Lower lobe of right lung (tissue), 2 donors: ENCODE results near the gene TMEM43. TPM values are rescaled to one million over a fixed set of nuclear protein-coding genes. Genes with fewer than 3 reads are reported as not detected.

Experiments used
- ATAC-seq, 2 donors: fragments of 200-7000 bp; cut with Tn5 transposase; one replicate each; pipeline ENCODE4 v1.9.1; 2020 to 2022; ENCODE audit warnings: mild to moderate bottlenecking in 2 of 2, moderate library complexity in 2 of 2
- DNase-seq: peaks from one replicate; pipeline ENCODE4 v3.0.0-alpha.2; 2020
- H3K27ac ChIP-seq: fragments of 200-600 bp; one replicate; pipeline ENCODE4 v1.8.0; 2022
- H3K27me3 ChIP-seq: fragments of 200-600 bp; one replicate; pipeline ENCODE4 v1.8.0; 2022; ENCODE audit warnings: low read depth
- H3K36me3 ChIP-seq: fragments of 200-600 bp; one replicate; pipeline ENCODE4 v1.8.0; 2022; ENCODE audit warnings: mild to moderate bottlenecking
- H3K4me1 ChIP-seq: fragments of 200-600 bp; one replicate; pipeline ENCODE4 v1.8.0; 2022
- H3K4me3 ChIP-seq: fragments of 200-600 bp; one replicate; pipeline ENCODE4 v1.8.0; 2022; ENCODE audit warnings: mild to moderate bottlenecking
- H3K9me3 ChIP-seq: fragments of 200-600 bp; one replicate; pipeline ENCODE4 v1.8.0; 2022
- intact Hi-C: fragments of 100-400 bp; cut with DNase I; formaldehyde crosslinking; loops from one replicate; pipeline ENCODE4 v1.11.0; 2022
- total RNA-seq: library from RNA; stranded (reverse); fragmentation: NEBNext Ultra II Directional; extraction: Animal tissue kit (Norgen Biotek cat#: 25700); gene quantifications from one replicate; pipeline ENCODE4 v1.2.1, GENCODE V29; 2021
- TF ChIP-seq, protein P1 (sequence below): fragments of 200-600 bp; IDR thresholded peaks from one replicate; pipeline ENCODE4 v1.8.0; 2022; ENCODE audit warnings: antibody characterized with exemption, mild to moderate bottlenecking
- donor health status: DM: no; HTN: yes; CAD: no; lungs with severe emphysema.

TMEM43 gene
- total RNA-seq, 1 donor from 2014 or later = 73.7 TPM

DNA sequence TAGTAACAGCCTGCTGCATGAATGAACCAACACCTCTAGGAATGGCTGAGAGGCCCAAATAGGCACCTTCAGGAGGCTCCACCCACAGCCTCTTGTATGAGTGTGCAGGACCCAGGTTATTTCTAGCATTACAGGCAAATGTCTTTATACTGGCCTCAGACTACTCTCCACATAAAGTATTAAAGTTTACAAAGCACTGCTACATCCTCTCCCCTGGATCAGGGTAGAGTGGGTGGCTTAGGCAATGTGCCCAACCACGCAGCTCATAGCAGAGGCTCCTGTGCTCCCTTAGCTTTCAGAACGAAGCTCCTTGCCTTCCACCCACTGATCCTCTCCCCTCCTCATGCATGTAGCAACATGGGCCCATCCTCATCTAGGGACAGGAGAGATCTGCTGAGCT is 16.3 kb downstream of the TMEM43 start:
- H3K4me1 ChIP-seq = peaks cover 44% of the 10 kb centered on the region
- intact Hi-C loops = no loop called here
- TF ChIP-seq, protein P1, sequence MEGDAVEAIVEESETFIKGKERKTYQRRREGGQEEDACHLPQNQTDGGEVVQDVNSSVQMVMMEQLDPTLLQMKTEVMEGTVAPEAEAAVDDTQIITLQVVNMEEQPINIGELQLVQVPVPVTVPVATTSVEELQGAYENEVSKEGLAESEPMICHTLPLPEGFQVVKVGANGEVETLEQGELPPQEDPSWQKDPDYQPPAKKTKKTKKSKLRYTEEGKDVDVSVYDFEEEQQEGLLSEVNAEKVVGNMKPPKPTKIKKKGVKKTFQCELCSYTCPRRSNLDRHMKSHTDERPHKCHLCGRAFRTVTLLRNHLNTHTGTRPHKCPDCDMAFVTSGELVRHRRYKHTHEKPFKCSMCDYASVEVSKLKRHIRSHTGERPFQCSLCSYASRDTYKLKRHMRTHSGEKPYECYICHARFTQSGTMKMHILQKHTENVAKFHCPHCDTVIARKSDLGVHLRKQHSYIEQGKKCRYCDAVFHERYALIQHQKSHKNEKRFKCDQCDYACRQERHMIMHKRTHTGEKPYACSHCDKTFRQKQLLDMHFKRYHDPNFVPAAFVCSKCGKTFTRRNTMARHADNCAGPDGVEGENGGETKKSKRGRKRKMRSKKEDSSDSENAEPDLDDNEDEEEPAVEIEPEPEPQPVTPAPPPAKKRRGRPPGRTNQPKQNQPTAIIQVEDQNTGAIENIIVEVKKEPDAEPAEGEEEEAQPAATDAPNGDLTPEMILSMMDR = no peak
- peak overlapping the region; percentile 14 for H3K27ac ChIP-seq
- no peaks in the 10 kb centered on the region for H3K27me3 ChIP-seq
- no peak overlapping the region for H3K4me3 ChIP-seq
- DNase-seq (no peak), ATAC-seq (no peak)
- H3K36me3 ChIP-seq = peaks cover 78% of the 10 kb centered on the region
- H3K9me3 ChIP-seq = no peaks in the 10 kb centered on the region

DNA sequence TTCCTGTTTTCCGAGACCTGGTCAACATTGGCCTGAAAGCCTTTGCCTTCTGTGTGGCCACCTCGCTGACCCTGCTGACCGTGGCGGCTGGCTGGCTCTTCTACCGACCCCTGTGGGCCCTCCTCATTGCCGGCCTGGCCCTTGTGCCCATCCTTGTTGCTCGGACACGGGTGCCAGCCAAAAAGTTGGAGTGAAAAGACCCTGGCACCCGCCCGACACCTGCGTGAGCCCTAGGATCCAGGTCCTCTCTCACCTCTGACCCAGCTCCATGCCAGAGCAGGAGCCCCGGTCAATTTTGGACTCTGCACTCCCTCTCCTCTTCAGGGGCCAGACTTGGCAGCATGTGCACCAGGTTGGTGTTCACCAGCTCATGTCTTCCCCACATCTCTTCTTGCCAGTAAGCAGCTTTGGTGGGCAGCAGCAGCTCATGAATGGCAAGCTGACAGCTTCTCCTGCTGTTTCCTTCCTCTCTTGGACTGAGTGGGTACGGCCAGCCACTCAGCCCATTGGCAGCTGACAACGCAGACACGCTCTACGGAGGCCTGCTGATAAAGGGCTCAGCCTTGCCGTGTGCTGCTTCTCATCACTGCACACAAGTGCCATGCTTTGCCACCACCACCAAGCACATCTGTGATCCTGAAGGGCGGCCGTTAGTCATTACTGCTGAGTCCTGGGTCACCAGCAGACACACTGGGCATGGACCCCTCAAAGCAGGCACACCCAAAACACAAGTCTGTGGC is 16.9 kb downstream of the TMEM43 start:
- Histone ChIP-seq H3K4me3 (no peak overlapping the region), H3K9me3 (no peaks in the 10 kb centered on the region), H3K4me1 (peaks cover 49% of the 10 kb centered on the region), H3K27ac (peak overlapping the region; percentile 95), H3K27me3 (no peaks in the 10 kb centered on the region), H3K36me3 (peaks cover 78% of the 10 kb centered on the region)
- DNase-seq (no peak), ATAC-seq (no peak)
- TF ChIP-seq, protein P1 = no peak
- intact Hi-C loops = no loop called here

DNA sequence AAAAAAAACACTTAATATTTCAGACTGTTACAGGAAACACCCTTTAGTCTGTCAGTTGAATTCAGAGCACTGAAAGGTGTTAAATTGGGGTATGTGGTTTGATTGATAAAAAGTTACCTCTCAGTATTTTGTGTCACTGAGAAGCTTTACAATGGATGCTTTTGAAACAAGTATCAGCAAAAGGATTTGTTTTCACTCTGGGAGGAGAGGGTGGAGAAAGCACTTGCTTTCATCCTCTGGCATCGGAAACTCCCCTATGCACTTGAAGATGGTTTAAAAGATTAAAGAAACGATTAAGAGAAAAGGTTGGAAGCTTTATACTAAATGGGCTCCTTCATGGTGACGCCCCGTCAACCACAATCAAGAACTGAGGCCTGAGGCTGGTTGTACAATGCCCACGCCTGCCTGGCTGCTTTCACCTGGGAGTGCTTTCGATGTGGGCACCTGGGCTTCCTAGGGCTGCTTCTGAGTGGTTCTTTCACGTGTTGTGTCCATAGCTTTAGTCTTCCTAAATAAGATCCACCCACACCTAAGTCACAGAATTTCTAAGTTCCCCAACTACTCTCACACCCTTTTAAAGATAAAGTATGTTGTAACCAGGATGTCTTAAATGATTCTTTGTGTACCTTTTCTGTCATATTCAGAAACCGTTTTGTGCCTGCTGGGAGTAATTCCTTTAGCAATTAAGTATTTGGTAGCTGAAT is 17.9 kb downstream of the TMEM43 start:
- peaks cover 78% of the 10 kb centered on the region for H3K36me3 ChIP-seq
- H3K27ac ChIP-seq = peak overlapping the region; percentile 95
- TF ChIP-seq, protein P1 = no peak
- peaks cover 56% of the 10 kb centered on the region for H3K4me1 ChIP-seq
- no peaks in the 10 kb centered on the region for H3K27me3 ChIP-seq
- ATAC-seq = no peak
- H3K4me3 ChIP-seq = no peak overlapping the region
- DNase-seq = no peak
- no peaks in the 10 kb centered on the region for H3K9me3 ChIP-seq
- intact Hi-C loops = no loop called here

DNA sequence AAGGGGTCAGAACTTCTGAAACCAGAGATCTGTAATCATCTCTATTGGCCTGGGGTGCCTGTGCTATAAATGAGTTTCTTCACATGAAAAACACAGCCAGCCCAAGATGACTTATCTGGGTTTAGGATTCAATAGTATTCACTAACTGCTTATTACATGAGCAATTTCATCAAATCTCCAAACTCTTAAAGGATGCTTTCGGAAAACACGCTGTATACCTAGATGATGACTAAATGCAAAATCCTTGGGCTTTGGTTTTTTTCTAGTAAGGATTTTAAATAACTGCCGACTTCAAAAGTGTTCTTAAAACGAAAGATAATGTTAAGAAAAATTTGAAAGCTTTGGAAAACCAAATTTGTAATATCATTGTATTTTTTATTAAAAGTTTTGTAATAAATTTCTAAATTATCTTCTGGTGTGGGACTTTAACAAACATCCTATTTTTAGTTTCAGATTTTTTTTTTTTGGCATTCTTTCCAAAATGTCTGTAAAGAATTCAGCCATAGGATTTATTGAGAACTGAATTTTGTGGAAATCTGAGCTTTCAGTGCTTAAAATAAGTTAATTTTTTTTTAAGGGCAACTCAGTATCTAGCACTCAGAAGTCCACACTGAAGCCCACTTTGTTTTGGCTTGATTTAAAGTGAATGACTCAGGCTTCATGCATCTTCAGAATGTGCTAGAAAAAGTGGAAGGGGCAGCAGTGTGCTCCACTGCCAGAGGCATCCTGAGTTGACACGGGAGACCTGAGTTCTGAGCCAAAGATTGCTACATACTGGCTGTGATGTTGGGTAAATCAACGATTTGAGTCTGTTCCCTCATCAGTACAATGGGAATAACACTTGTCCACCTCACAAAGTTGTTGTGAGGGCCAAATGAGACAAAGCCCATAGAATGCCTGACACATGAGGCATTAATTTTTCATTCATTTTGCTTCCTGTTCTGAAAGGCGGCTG is 18.7 kb downstream of the TMEM43 start:
- peak overlapping the region; percentile 95 for H3K27ac ChIP-seq
- H3K27me3 ChIP-seq = no peaks in the 10 kb centered on the region
- H3K9me3 ChIP-seq = no peaks in the 10 kb centered on the region
- TF ChIP-seq, protein P1 = no peak
- DNase-seq (no peak), ATAC-seq (peak; percentile 70 to 77)
- intact Hi-C loops = no loop called here
- H3K4me1 ChIP-seq = peaks cover 58% of the 10 kb centered on the region
- H3K36me3 ChIP-seq = peaks cover 78% of the 10 kb centered on the region
- H3K4me3 ChIP-seq = peak overlapping the region; percentile 28

DNA sequence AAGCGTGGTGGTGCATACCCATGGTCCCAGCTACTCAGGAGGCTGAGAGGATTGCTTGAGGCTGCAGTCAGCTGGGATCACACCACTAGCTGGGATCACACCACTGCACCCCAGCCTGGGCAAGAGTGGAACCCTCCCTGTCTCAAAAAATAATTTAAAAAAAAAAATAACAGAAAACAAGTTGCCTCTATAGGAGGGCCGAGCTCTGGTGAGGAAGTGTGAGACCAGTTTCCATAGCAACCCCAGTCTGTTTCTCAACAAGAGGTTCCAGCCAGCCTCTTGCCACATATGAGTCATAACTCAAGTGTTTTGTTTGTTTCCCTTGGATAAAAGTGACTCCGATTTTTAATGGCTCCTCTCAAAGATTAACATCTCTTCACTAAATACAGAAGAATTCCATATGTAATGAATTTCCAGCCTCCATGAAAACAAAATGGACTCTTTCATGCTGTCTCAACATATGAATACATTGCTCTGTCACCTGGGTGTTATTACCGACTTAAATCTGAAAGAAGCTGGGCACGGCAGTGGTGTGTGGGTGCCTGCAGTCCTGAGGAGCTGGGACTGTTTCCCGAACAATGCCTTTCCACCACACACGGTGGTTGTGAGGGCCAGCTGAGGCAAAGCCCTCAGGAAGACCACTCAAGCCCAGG is 19.7 kb downstream of the TMEM43 start:
- ATAC-seq (peak; percentile 88 to 89), DNase-seq (peak; percentile 69)
- Histone ChIP-seq H3K36me3 (peaks cover 75% of the 10 kb centered on the region), H3K4me1 (peaks cover 58% of the 10 kb centered on the region), H3K27ac (peak overlapping the region; percentile 95), H3K9me3 (no peaks in the 10 kb centered on the region), H3K27me3 (no peaks in the 10 kb centered on the region), H3K4me3 (peak overlapping the region; percentile 28)
- intact Hi-C loops = no loop called here
- TF ChIP-seq, protein P1 = no peak
